Lower leg skin (tissue), 3 donors: ENCODE data around the gene ROR2.

ENCODE experiments used
- POLR2A ChIP-seq, 2 donors: fragments of 450-650 bp; IDR thresholded peaks; one replicate each; pipeline ENCODE4 v1.6.1; 2016 to 2017; ENCODE audit warnings: antibody characterized with exemption in 2 of 2, mild to moderate bottlenecking in 1 of 2, moderate library complexity in 1 of 2
- TF ChIP-seq, protein P1 (sequence below), 3 donors: fragments of 450-650 bp; IDR thresholded peaks; one replicate each; pipeline ENCODE4 v1.5.1; 2016; ENCODE audit warnings: antibody characterized with exemption in 3 of 3, mild to moderate bottlenecking in 3 of 3, moderate library complexity in 2 of 3

DNA sequence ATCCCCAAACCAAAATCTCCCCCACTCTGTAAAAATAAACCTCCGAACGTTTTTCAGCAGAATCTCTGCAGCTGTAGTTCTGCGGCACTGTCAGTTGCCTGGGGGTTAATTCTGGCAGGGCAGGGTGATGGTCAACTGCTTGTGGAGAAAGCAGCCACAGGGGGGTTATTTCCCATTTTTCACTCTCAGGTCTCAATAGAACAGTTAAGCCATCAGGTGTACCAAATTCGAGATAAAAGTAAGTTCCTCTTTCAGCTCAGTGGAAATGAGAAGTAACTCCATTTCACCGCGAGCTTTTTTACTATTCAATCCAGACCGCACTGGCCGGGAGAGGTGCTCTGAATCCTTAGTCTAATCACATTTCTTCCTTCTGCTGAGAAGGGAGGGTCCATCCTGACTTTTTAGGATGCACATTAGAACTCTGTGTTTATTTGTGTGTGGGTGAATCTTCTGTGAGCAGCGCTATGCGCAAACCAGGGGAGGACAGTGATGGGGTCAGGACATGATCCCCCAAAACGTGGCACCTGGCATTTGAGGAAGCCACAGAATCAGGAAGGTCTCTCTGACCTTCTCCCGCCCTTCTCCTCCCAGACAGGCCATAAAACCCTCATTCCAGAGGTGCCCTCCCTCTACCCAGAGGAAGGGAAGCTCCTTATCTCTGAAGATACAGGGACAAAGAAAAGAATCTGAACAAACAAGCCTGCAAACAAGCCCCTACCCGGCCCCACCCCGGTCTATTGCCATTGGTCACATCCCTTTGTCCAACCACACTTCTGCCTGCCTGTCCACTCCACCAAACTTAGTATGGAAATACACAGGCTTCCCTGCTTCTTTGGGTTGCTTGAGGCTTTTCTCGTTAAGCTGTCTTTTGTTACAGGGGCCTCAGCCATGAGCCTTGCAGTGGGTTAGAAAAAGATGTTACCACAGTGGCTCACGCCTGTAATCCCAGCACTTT is 229.0 kb downstream of the ROR2 start:
- TF ChIP-seq POLR2A (IDR thresholded peaks at IDR 0.05), result no peak
- TF ChIP-seq, protein P1, sequence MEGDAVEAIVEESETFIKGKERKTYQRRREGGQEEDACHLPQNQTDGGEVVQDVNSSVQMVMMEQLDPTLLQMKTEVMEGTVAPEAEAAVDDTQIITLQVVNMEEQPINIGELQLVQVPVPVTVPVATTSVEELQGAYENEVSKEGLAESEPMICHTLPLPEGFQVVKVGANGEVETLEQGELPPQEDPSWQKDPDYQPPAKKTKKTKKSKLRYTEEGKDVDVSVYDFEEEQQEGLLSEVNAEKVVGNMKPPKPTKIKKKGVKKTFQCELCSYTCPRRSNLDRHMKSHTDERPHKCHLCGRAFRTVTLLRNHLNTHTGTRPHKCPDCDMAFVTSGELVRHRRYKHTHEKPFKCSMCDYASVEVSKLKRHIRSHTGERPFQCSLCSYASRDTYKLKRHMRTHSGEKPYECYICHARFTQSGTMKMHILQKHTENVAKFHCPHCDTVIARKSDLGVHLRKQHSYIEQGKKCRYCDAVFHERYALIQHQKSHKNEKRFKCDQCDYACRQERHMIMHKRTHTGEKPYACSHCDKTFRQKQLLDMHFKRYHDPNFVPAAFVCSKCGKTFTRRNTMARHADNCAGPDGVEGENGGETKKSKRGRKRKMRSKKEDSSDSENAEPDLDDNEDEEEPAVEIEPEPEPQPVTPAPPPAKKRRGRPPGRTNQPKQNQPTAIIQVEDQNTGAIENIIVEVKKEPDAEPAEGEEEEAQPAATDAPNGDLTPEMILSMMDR (IDR thresholded peaks at IDR 0.05), result no peak
